GM21526 (cell line): Measurements from ENCODE around the gene STK32C.
"Not testable (repeated sequence)": the region's sequence is repeated elsewhere in the genome, so short reads cannot be mapped to it uniquely, and the experiment has no call there.

Experiments
- ATAC-seq: cut with Tn5 transposase; IDR thresholded peaks from one replicate; pipeline ENCODE4 v1.9.1; 2021; ENCODE audit warnings: moderate library complexity; ENCODE audit not compliant: unreplicated experiment, low FRiP score

The STK32C gene

DNA sequence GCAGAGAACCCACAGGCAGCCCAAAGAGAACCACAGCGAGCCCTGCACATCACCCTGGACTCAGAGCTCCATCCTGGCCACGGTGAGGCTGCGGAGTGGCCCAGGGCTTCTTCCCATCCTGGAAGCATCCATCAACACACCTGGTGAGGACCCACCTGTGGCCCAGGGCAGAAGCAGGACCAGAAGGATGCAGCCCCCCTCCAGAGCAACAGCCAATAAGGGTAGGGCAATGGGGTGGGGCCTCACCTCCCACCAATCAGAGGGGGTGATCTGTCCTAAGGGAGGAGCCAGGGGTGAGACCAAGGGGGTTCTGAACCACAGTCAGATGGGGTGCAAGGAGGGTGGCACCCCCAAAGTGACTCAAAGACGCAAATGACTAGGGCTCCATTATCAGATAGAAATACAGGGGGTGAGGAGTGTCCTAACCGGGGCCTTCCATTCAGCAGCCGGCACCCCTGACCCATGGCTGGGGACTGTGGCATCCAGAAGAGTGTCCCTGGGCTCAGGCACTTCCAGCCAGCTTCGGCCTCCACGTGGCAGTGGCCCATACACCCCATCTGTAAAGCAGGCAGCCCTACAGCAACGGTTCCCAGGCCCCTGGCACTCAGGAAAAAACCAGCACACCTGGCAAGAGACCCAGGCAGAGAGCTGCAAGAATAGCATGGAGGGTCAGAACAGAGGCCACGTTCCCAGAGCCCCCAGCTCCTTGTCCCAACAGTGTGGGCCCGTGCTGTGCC lies 36.9 kb downstream of the STK32C start:
- ATAC-seq = no peak

DNA sequence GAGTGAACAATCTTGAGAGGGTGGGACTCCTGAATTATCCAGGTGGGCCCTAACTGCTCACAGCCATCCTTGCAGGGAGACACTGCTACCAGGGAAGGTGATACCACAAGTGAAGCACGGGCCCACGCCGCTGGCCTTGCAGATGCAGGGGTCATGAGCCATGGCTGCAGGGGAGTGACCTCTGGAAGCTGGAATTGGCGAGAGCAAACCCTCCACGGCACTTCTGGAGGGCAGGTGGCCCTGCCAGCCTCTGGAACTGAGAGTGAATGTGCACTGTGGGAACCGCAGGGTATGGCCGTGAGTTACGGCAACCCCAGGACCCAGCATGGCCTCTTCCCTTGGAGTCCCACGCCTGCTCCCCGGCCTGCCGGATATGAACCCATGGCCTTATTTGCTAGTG lies 37.5 kb downstream of the STK32C start:
- ATAC-seq = no peak

DNA sequence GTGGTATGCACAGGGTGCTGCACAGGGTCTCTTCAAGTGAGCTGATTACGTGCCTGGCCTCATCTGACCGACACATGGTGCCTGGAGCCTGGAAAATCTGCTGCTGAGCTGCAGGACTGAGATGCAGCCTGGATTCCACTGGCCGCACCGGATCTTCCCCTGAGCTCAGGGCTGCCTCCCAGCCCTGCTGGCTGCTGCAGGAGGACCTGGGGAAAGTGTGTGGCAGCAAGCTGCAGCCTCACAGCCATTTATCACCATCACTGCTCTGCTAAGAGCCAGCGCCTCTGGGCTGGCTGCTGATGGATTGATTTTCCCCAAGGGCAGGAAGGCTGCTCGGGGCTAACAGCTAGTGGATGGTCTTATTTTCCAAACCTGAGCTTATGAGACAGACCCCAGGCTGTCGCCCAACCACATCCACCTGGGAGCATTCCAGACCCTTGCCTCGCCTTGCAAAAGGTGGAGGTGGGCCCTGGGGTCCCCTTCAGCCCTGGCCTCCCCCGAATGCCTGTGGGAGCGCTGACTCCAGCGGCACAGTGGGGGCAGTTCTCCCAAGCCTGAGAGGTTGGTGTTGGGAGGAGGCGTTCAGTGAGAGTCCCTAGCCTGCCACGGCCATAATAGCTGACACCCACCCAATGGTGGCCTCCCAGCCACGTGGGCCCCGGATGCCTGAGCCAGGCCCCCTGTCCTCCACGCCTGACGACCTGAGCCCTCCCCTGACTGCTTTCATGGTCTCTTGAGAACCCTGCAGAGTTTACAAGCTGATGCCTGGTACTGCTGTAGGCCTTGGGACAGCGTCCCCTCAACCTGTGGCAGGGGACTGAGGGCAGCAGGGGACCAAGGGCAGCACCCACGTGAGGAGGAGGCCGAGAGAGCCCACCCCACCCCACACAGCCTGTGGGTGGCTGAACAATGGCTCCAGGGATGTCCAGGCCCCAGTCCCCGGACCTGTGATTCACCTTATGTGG lies 38.2 kb downstream of the STK32C start:
- ATAC-seq = no peak

DNA sequence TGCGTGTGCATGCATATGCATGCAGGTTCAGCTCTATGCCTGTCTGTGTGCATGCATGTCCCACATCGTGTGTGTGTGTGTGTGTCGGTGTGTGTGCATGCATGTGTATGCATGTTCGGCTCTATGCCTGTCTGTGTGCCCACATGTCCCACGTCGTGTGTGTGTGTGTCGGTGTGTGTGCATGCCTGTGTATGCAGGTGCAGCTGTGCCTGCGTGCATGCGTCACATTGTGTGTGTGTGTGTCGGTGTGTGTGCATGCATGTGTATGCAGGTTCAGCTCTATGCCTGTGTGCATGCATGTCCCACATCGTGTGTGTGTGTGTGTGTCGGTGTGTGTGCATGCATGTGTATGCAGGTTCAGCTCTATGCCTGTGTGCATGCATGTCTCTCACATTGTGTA lies 39.8 kb downstream of the STK32C start:
- ATAC-seq = not testable (repeated sequence)

DNA sequence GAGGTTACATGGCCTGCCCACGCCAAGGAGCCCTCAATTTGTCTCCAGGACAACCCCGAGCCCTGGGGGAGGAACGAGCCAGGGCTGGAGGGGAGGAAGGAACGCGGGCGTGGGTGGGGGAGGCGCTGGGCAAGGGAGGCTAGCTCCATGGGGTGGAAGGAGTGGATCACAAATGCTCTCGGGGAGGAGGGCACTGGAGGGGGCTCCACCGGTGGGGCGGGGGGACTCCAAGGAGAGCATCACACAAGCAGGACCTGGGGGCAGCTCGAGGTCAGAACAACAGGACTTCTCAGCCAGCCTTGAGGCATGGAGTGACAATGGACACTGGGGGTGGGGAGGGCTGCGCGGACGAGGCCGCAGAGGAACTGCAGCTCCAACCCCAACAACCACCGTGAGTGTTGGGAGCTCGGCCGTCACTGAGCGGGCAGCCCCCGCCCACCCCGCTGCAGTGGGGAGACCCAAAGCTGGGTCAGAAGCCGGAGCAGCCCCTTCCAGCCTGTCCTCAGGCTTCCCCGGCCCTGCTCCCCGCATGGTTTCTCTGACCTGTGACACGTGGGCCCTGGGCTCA lies 41.1 kb downstream of the STK32C start:
- no peak for ATAC-seq

DNA sequence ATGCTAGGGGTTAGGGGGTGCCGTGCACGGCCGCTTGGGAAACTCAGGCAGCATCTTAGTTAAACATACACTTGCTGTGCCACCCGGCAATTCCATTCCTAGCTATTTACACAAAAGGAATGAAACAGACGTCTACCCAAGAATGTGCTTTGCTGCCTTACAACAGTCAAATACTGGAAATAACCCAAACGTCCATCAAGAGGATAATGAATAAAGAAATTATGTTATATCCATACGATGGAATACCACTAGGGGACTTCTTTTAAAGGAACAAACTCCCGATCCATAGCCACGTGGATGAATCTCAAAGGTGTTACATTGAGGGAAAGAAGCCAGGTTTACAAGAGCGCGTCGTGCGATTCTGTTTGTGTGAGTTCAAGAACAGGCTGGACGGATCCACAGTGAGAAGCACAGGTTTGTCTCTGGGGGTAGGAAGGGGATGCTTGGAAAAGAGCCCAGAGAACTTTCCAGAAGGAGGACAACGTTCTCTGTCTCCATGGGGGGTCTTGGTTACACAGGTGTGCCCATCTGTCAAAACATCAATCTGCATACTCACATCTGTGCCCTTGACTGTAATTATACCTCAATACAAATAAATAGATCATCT lies 41.8 kb downstream of the STK32C start:
- no peak for ATAC-seq

DNA sequence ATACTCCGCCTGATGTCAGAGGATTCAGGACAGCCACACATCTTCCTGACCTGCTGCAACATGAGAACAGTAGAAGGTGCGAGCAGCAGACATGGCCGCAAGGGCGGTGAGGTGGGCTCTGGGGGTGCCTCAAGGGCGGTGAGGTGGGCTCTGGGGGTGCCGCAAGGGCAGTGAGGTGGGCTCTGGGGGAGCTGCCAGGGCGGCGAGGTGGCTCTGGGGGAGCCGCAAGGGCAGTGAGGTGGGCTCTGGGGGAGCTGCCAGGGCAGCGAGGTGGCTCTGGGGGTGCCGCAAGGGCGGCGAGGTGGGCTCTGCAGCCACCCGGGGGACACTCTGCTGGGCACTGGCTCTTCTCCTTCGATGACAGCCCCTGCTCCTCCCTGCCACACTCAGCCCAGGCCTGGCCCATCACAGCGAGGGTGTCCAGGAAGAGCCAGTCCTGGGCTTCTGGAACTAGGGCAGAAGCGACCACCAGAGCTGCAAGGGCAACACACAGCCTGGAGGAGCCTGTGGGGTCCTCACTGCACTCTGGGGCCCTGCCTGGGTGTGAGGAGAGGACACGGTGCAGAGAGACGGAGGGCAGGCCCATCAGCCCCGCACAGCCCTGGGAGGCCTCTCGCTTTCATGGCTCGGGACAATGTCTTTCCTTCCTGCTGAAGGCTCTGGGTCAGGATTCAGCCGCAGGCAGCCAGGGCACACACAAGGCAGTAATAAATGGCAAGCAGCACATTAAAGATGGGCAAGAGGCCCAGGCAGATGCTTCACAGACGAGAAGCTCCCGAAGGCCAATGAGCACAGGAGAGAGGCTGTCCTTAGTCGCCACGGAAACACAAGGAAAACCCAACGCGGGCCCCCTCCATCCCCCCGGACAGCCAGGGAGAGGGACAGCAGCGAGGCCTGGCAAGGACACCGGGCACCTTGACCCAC lies 42.5 kb downstream of the STK32C start:
- no peak for ATAC-seq

DNA sequence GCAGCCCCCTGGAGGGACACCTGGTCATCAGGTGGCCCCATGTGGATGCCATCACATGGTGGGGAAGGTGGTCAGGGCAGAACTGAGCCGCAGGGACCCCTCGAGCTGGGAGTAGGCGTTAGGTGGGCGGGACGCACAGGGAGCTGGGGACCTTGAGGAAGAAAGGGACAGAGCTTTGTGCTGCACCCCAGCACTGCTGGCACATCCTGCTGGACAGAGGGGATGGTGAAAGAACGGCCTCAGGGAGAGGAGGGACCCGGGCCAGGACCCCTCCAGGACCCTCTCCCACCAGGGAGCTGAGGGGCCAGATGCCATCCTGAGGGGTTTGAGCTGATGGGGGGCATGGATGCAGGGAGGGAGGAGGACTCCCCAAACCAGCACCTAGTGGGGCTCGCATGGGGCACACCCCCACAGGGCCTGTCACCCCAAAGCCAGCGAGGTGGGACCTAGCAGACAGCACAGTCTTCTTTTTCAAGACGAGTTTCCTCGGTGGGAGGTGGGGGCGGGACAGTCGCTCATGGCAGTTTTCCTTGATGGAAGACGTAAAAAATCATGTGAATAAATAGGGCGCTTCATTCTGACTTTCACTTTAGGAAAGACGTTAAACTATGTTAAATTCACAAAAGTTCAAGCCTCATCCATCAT lies 43.3 kb downstream of the STK32C start:
- no peak for ATAC-seq

DNA sequence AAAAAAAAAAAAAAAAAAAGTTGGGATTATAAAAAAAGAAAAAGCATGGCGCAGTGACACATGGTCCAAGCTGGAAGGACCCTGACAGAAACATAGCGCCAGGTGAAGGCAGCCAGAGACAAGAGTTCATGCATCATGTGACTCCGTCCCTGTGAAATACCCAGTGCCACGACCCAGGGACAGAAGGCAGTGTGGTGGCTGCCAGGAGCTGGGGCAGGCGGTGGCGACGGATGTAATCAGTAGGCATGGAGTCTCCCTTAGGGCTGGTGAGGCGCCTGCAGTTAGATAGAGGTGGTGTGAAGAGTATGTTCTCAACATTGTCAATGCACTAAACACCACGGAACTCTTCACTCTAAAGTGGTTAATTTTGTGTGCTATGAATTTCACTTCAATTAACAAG lies 43.9 kb downstream of the STK32C start:
- ATAC-seq = no peak

DNA sequence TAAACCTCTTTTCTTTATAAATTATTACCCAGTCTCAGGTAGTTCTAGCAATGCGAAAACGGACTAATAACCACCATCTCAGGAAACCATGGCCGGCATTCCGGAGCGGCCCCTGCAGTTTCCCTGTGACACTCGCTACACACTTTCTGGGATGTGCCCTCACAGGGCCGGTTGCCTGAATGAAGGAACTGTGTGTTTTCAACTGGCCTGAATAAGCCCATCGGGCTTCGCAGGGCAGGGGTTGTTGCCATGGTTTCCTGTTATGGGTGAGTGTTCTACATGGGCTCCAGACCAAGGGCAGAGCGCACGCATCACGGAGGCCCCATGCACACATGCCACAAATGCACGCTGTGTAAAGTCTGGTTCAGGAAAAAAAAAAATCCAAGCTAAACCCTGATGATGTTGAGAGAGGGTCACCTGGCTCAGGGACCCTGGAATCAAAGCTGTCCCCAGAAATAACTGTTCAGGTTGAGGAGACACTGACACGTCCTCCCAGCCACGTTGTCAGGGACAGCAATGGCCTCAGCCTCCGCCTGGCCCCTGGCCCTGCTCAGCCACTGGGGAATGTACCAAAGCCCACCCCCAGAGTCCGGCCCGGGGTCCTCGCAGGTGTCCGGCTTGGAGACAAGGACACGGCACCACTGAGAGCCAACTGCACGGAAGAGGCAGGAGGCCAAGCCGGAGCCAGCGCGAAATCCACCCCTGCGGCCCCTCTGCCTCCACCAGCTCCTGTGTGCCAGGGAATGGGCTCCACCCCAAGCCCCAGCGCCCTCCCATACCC lies 47.9 kb downstream of the STK32C start:
- no peak for ATAC-seq

DNA sequence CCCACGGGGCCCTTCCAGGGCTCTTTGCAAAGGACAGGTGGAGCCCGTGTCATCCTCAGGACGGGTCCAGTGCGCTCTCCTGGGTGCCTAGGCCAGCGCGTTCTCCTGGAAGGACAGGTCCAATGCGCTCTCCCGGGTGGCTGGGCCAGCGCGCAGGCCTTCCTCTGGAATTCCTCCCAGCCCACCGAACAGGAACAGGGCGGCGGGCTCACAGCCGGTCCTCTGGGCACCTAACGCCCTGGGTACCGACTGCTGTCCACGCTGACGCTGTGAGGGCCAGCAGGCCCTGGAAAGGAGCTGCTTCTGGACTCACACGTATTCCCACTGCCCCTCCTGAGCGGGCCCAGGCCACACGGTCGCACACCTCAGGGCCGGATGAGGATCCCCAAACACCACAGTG lies 49.3 kb downstream of the STK32C start:
- ATAC-seq = no peak

DNA sequence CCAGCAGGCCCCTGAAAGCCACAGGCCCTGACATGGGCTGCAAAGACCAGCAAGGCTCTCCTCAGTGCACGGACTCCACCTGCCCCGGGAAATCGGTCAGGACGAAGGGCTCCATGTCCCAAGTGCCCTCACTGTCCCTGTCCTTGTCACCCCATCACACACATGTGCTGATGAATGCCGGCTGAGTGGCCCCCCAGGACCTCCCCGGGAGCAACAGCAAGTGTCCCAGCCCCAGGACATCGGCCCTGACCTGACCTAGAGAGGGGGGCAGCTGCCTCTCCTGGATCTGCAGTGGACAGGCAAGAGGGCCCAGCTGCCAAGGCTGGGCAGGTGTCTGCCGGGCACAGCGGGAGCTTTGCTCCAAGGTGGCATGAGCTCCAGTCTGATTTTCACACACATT lies 49.8 kb downstream of the STK32C start:
- no peak for ATAC-seq

DNA sequence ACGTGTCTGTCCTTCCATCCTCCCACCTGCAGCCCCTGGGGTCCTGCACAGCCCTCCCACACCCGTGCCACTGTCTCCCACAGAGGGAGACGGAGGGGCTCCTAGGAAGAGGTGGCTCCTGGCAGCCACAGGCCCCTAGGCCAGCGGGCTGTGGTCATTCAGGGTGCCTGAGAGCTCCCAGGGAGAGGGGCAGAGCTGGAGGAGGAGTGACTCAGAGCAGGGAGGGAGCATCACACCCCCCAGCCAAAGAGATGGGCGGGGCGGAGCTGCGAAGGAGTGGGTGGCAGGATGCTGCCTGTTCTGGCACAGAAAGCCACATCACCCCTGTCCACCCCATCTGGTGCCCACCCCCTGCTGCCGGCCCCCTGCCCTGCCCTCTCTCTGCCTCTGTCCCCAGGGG lies 50.5 kb downstream of the STK32C start:
- ATAC-seq = no peak

DNA sequence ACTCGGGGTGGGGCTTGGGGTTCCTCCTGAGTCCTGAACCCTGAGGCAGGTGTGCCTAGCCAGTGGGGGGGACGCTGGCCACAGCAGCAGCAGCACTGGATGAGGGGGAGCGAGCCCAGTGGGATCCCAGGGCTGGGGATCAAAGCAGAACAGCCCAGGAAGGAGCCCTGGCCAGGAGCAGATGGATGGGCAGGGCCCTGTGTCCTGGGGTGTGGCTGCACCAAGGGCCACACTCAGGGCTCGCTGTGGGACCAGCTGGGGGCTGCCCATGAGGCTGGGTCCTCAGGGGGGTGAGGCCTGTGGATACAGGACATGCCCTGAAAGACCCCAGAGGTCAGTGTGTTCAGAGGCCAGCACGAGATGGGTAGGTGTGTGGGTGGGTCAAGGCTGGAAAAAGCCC lies 50.9 kb downstream of the STK32C start:
- no peak for ATAC-seq

DNA sequence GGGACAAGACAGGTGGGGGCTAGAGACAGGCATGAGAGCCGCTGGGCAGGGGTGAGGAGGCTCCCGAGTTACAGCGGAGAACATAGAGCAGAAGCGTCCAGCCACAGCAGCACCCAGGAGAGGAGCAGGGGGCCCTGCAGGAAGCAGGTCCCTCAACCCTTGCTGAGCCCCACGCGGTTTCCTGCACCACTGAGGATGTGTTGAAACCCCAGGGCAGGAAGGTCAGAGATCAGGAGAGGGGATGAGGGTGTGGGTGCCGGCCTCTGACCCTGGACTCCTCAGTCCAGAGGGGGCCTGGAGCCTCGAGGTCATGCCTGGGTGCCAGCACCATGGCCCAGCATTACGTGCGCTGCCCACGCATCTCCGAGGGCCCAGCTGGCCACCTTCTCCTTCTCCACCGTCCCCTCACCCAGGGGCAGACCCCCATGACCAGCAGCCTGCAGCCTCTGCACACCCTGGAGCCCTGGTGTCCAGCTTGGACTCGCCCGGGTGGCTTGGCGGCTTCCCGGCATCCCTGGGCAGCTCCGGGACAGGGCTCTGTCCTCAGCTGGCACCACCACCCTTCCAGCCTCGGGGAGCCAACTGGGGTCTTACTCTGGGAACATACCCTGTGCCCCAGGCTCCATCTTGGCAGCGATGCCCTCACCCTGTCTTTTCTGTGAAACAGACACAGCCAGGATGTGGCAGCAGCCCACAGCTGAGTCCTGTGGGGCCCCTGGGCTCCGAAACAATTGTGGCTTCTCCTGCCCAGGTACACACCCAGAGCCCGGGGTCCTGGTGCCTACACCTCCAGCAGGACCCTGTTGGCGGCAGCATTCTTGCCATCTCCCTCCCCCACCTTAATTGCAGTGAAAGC lies 52.0 kb downstream of the STK32C start:
- no peak for ATAC-seq

DNA sequence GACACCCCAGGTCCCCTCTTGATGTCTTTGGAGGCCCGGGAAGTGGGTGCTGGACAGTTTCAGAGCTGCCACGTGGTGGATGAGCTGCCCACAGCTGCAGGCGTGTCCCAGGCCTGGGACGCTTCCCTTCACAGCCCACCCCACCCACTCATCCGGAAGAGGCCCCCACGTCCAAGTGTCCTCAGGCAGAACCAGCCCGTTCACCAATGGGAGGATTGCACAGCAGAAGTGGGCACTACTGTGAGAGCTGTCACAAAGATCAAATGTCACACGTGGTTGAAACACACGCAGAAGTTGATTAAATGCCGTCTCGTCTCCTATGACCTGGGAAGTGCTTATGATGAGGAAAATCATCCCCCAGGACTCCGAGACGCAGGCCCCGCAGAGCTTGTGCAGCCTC lies 52.9 kb downstream of the STK32C start:
- no peak for ATAC-seq

DNA sequence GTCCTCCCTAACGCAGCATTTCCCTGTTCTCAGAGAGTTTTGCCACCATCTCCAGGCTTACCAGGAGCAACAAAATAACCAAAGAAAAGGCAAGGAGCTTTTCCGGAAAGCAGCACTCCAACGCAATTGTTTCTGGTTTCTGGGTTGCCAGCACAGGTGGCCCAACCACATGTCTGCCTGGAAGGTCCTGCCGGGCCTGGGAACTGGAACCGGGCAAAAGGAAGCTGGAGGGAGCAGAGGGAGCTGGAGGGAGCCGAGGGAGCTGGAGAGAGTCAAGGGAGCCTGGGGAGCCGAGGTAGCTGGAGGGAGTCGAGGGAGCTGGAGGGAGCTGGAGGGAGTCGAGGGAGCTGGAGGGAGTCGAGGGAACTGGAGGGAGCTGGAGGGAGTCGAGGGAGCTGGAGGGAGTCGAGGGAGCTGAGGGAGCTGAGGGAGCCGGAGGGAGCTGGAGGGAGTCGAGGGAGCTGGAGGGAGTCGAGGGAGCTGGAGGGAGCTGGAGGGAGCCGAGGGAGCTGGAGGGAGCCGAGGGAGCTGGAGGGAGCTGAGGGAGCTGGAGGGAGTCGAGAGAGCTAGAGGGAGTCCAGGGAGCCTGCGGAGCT lies 54.6 kb downstream of the STK32C start:
- ATAC-seq = no peak
